ENCODE measurements around the gene SATL1. TPM values are rescaled to one million over a fixed set of nuclear protein-coding genes. Genes with fewer than 3 reads are reported as not detected.

SATL1 gene
- total RNA-seq, 1 experiment from 2014 or later = not detected

DNA sequence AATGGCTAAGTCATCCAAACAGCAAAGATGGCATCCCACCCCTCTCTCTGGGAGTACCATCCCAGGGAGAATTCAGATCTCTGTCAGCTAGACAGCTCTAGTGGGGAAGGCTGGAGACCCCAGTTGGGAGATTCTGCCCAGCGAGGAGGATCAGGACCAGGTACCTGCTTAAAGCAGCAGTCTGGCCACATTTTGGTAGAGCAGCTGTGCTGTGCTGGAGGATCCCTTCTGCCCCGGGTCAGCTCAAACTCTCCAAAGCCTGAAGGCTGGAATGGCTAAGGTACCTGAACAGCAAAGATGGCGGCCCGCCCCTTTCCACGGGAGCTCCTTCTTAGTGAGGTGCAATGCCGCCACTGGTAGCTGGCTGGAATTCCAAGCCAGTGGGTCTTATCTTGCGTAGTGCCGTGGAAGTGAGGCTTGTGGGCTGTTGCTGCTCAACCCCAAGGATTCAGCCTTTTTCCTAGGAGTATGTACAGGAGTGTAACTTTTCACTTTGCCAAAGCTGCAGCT lies 40.1 kb downstream of the SATL1 start:
- Histone ChIP-seq H3K27me3 (ENCODE audit: insufficient read depth, low read length) (no peaks in the 10 kb centered on the region), H3K4me3 (replicated peaks in 1 of 2; ENCODE audit: low read depth in 1 of 2, low read length in 2 of 2) (no peak overlapping the region), H2AFZ (ENCODE audit: low read depth, low read length, poor library complexity, severe bottlenecking) (no peak overlapping the region), H3K9me3 (ENCODE audit: control insufficient read depth in 1 of 2, insufficient read depth in 1 of 2, low read depth in 1 of 2, low read length in 2 of 2) (no peaks in the 10 kb centered on the region), H3K36me3 (ENCODE audit: control insufficient read depth in 1 of 2, insufficient read depth in 2 of 2, low read length in 2 of 2) (no peaks in the 10 kb centered on the region), H3K9ac (ENCODE audit: low read length) (no peak overlapping the region), H3K4me1 (ENCODE audit: control insufficient read depth in 1 of 2, insufficient read depth in 2 of 2, low read length in 2 of 2) (no peaks in the 10 kb centered on the region), H4K20me1 (ENCODE audit: insufficient read depth) (no peaks in the 10 kb centered on the region), H3K27ac (ENCODE audit: low read depth, low read length) (no peak overlapping the region), H3K9me2 (ENCODE audit: insufficient read depth) (no peaks in the 10 kb centered on the region), H3K79me2 (ENCODE audit: insufficient read depth, low read length) (no peaks in the 10 kb centered on the region), H3K4me2 (ENCODE audit: low read length) (no peak overlapping the region)
- POLR2A ChIA-PET = no interaction called here
- RAD21 ChIA-PET (ENCODE audit: low non-redundant PET in 1 of 2, low total read pairs in 2 of 2, uncharacterized antibody in 2 of 2, unreplicated experiment in 2 of 2) = no interaction called here
- no TSS peak for BruUV-seq (replicated peaks)
- no peak for TF ChIP-seq SRF (IDR thresholded peaks at IDR 0.05; ENCODE audit: low read depth)
- TF ChIP-seq YY1 (IDR thresholded peaks at IDR 0.05; ENCODE audit: extremely low read depth, insufficient replicate concordance, low read depth, low read length) = no peak
- no peak for TF ChIP-seq FOSL1 (IDR thresholded peaks at IDR 0.05; ENCODE audit: low read depth)
- no peak for TF ChIP-seq POLR2AphosphoS5 (IDR thresholded peaks at IDR 0.05; ENCODE audit: low read depth, low read length)
- TF ChIP-seq, protein P1, sequence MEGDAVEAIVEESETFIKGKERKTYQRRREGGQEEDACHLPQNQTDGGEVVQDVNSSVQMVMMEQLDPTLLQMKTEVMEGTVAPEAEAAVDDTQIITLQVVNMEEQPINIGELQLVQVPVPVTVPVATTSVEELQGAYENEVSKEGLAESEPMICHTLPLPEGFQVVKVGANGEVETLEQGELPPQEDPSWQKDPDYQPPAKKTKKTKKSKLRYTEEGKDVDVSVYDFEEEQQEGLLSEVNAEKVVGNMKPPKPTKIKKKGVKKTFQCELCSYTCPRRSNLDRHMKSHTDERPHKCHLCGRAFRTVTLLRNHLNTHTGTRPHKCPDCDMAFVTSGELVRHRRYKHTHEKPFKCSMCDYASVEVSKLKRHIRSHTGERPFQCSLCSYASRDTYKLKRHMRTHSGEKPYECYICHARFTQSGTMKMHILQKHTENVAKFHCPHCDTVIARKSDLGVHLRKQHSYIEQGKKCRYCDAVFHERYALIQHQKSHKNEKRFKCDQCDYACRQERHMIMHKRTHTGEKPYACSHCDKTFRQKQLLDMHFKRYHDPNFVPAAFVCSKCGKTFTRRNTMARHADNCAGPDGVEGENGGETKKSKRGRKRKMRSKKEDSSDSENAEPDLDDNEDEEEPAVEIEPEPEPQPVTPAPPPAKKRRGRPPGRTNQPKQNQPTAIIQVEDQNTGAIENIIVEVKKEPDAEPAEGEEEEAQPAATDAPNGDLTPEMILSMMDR (IDR thresholded peaks at IDR 0.05 in 2 of 3, conservative IDR thresholded peaks at IDR 0.05 in 1 of 3; ENCODE audit: borderline replicate concordance in 1 of 3, insufficient read depth in 1 of 3, low read depth in 2 of 3, low read length in 2 of 3) = no peak
- TF ChIP-seq TCF7L2 (IDR thresholded peaks at IDR 0.05; ENCODE audit: borderline replicate concordance, extremely low read depth, insufficient read depth, insufficient read length) = no peak
- TF ChIP-seq EZH2phosphoT487 (IDR thresholded peaks at IDR 0.05; ENCODE audit: borderline replicate concordance) = no peak
- CTCF ChIA-PET = no interaction called here
- intact Hi-C loops (cut with micrococcal nuclease) = no loop called here
- no peak for DNase-seq (ENCODE audit: low read depth, low spot score)
- no peak for ATAC-seq

DNA sequence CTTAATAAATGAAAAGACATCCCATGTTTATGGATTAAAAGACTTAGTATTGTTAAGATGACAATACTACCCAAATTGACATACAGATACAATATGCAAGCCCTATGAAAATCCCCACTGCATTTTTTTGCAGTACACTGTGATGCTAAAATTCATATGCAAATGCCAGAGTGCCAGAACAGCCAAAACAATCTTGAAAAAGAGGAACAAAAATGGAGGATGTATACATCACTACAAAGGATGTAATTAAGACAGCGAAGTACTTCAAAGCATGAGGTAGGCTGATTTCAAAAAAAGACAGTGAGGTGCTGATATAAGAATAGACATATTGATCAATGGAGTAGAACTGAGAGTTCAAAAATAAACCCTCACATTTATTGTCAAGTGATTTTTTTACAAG lies 47.3 kb downstream of the SATL1 start:
- no peaks in the 10 kb centered on the region for H3K36me3 ChIP-seq (ENCODE audit: control insufficient read depth in 1 of 2, insufficient read depth in 2 of 2, low read length in 2 of 2)
- POLR2A ChIA-PET = no interaction called here
- no peak for TF ChIP-seq ZNF274 (IDR thresholded peaks at IDR 0.05; ENCODE audit: low read depth, low read length)
- no peak overlapping the region for H3K4me2 ChIP-seq (ENCODE audit: low read length)
- no peak overlapping the region for H2AFZ ChIP-seq (ENCODE audit: low read depth, low read length, poor library complexity, severe bottlenecking)
- no peak overlapping the region for H3K9ac ChIP-seq (ENCODE audit: low read length)
- H3K79me2 ChIP-seq (ENCODE audit: insufficient read depth, low read length) = no peaks in the 10 kb centered on the region
- no peak overlapping the region for H3K4me3 ChIP-seq (replicated peaks in 1 of 2; ENCODE audit: low read depth in 1 of 2, low read length in 2 of 2)
- H3K9me2 ChIP-seq (ENCODE audit: insufficient read depth) = no peaks in the 10 kb centered on the region
- no peak for ATAC-seq
- CTCF ChIA-PET = no interaction called here
- intact Hi-C loops (cut with micrococcal nuclease) = no loop called here
- no peaks in the 10 kb centered on the region for H3K9me3 ChIP-seq (ENCODE audit: control insufficient read depth in 1 of 2, insufficient read depth in 1 of 2, low read depth in 1 of 2, low read length in 2 of 2)
- H3K27me3 ChIP-seq (ENCODE audit: insufficient read depth, low read length) = no peaks in the 10 kb centered on the region
- BruUV-seq (replicated peaks) = no TSS peak
- H3K27ac ChIP-seq (ENCODE audit: low read depth, low read length) = no peak overlapping the region
- no peak for DNase-seq (ENCODE audit: low read depth, low spot score)
- H3K4me1 ChIP-seq (ENCODE audit: control insufficient read depth in 1 of 2, insufficient read depth in 2 of 2, low read length in 2 of 2) = no peaks in the 10 kb centered on the region
- RAD21 ChIA-PET (ENCODE audit: low non-redundant PET in 1 of 2, low total read pairs in 2 of 2, uncharacterized antibody in 2 of 2, unreplicated experiment in 2 of 2) = no interaction called here
- H4K20me1 ChIP-seq (ENCODE audit: insufficient read depth) = no peaks in the 10 kb centered on the region

Data from HCT116 (cell line).